Neural cell (in vitro differentiated cells): ENCODE results near the gene OR5AR1. TPM values are rescaled to one million over a fixed set of nuclear protein-coding genes. Genes with fewer than 3 reads are reported as not detected.

Source experiments
- H2AFZ ChIP-seq: fragments of 200-600, 300-800 bp; sonication (generic), shearing (Covaris generic); 2 replicates; pipeline ENCODE4 v1.6.0; 2014; ENCODE audit warnings: low read depth, mild to moderate bottlenecking, antibody characterized with exemption, low read length, moderate library complexity
- H3F3A ChIP-seq: fragments of 200-600 bp; shearing (Covaris generic); 2 replicates; pipeline ENCODE4 v1.6.1; 2016; ENCODE audit warnings: mild to moderate bottlenecking, moderate library complexity, mixed read lengths, antibody characterized with exemption, low read length; ENCODE audit not compliant: insufficient read depth, poor library complexity, severe bottlenecking
- H3K27ac ChIP-seq: fragments of 200-600, 300-800 bp; sonication (generic), shearing (Covaris generic); 2 replicates; pipeline ENCODE4 v1.5.1; 2014; ENCODE audit warnings: mild to moderate bottlenecking, low read length, moderate library complexity
- H3K27me3 ChIP-seq: fragments of 300-800, 200-600 bp; sonication (generic), shearing (Covaris generic); 2 replicates; pipeline ENCODE4 v1.6.0; 2014; ENCODE audit warnings: mild to moderate bottlenecking, low read depth, low read length, moderate library complexity; ENCODE audit not compliant: insufficient read depth
- H3K36me3 ChIP-seq: fragments of 300-800, 200-600 bp; sonication (generic), shearing (Covaris generic); 2 replicates; pipeline ENCODE4 v1.5.1; 2014; ENCODE audit warnings: mild to moderate bottlenecking, antibody characterized with exemption, low read length, moderate library complexity; ENCODE audit not compliant: insufficient read depth
- H3K4me2 ChIP-seq: fragments of 300-800, 200-600 bp; sonication (generic), shearing (Covaris generic); 2 replicates; pipeline ENCODE4 v1.6.0; 2014; ENCODE audit warnings: mild to moderate bottlenecking, low read length
- H3K4me3 ChIP-seq: fragments of 300-800, 200-600 bp; sonication (generic), shearing (Covaris generic); 2 replicates; pipeline ENCODE4 v1.5.1; 2014; ENCODE audit warnings: mild to moderate bottlenecking, low read length, moderate library complexity
- H3K79me2 ChIP-seq: fragments of 200-600 bp; shearing (Covaris generic); replicated peaks from 2 replicates; pipeline ENCODE4 v1.6.0; 2014; ENCODE audit warnings: mild to moderate bottlenecking, low read length, moderate library complexity; ENCODE audit not compliant: insufficient read depth
- H3K9ac ChIP-seq: fragments of 300-800, 200-600 bp; sonication (generic), shearing (Covaris generic); 2 replicates; pipeline ENCODE4 v1.6.1; 2016; ENCODE audit warnings: mild to moderate bottlenecking, low read length, mixed read lengths
- H3K9me2 ChIP-seq: fragments of 200-600 bp; shearing (Covaris generic); 2 replicates; pipeline ENCODE4 v1.6.1; 2016; ENCODE audit warnings: mild to moderate bottlenecking, low read length, mixed read lengths; ENCODE audit not compliant: insufficient read depth
- H3K9me3 ChIP-seq: fragments of 200-600, 300-800 bp; sonication (generic), shearing (Covaris generic); 2 replicates; pipeline ENCODE4 v1.6.1; 2016; ENCODE audit warnings: mild to moderate bottlenecking, mixed run types, low read length, moderate library complexity, mixed read lengths
- H4K20me1 ChIP-seq: fragments of 200-600 bp; shearing (Covaris generic); 2 replicates; pipeline ENCODE4 v1.6.1; 2016; ENCODE audit warnings: mild to moderate bottlenecking, mixed run types; ENCODE audit not compliant: insufficient read depth
- CTCF ChIP-seq: fragments of 450-650 bp; IDR thresholded peaks from 2 replicates; pipeline ENCODE4 v1.5.1; 2014; ENCODE audit warnings: antibody characterized with exemption, mild to moderate bottlenecking, moderate library complexity; ENCODE audit not compliant: poor library complexity, severe bottlenecking
- EP300 ChIP-seq: fragments of 450-650 bp; conservative IDR thresholded peaks from 2 replicates; pipeline ENCODE4 v1.6.1; 2014; ENCODE audit warnings: antibody characterized with exemption, mild to moderate bottlenecking, moderate library complexity; ENCODE audit not compliant: poor library complexity, severe bottlenecking
- EZH2 ChIP-seq: fragments of 200-600, 300-800 bp; shearing (Covaris generic), sonication (generic); IDR thresholded peaks from 2 replicates; pipeline ENCODE4 v1.6.1; 2014; ENCODE audit warnings: antibody characterized with exemption, low read length, borderline replicate concordance, mild to moderate bottlenecking; ENCODE audit not compliant: insufficient read depth, poor library complexity, severe bottlenecking
- MXI1 ChIP-seq: fragments of 450-650 bp; conservative IDR thresholded peaks from 2 replicates; pipeline ENCODE4 v1.6.1; 2014; ENCODE audit warnings: antibody characterized with exemption, mild to moderate bottlenecking; ENCODE audit not compliant: poor library complexity, severe bottlenecking
- POLR2AphosphoS5 ChIP-seq: IDR thresholded peaks from 2 replicates; pipeline ENCODE4 v1.6.1; 2012
- RAD21 ChIP-seq: fragments of 450-650 bp; conservative IDR thresholded peaks from 2 replicates; pipeline ENCODE4 v1.6.1; 2014; ENCODE audit warnings: antibody characterized with exemption, mild to moderate bottlenecking, moderate library complexity
- SMC3 ChIP-seq: fragments of 450-650 bp; conservative IDR thresholded peaks from 2 replicates; pipeline ENCODE4 v1.6.1; 2014; ENCODE audit warnings: antibody characterized with exemption, mild to moderate bottlenecking, moderate library complexity; ENCODE audit not compliant: poor library complexity
- TAF1 ChIP-seq: IDR thresholded peaks from 2 replicates; pipeline ENCODE4 v1.6.1; 2012; ENCODE audit warnings: low read depth
- polyA plus RNA-seq: library from polyadenylated mRNA; depleted of rRNA; stranded (reverse); fragments of >200 nt; gene quantifications from 2 replicates; pipeline ENCODE4 v1.2.3, GENCODE V29; 2014
- TF ChIP-seq, protein P1 (sequence below): IDR thresholded peaks from 2 replicates; pipeline ENCODE4 v1.6.1; 2012; ENCODE audit warnings: borderline replicate concordance

The OR5AR1 gene
- polyA plus RNA-seq, 1 donor from 2014 or later, result not detected

GRCh38 chr11:56636861-56637260 lies 26.6 kb upstream of the OR5AR1 start:
- TF ChIP-seq CTCF (no peak), SMC3 (no peak), EZH2 (no peak), POLR2AphosphoS5 (no peak), MXI1 (no peak), EP300 (no peak), RAD21 (no peak), TAF1 (no peak)
- TF ChIP-seq, protein P1, sequence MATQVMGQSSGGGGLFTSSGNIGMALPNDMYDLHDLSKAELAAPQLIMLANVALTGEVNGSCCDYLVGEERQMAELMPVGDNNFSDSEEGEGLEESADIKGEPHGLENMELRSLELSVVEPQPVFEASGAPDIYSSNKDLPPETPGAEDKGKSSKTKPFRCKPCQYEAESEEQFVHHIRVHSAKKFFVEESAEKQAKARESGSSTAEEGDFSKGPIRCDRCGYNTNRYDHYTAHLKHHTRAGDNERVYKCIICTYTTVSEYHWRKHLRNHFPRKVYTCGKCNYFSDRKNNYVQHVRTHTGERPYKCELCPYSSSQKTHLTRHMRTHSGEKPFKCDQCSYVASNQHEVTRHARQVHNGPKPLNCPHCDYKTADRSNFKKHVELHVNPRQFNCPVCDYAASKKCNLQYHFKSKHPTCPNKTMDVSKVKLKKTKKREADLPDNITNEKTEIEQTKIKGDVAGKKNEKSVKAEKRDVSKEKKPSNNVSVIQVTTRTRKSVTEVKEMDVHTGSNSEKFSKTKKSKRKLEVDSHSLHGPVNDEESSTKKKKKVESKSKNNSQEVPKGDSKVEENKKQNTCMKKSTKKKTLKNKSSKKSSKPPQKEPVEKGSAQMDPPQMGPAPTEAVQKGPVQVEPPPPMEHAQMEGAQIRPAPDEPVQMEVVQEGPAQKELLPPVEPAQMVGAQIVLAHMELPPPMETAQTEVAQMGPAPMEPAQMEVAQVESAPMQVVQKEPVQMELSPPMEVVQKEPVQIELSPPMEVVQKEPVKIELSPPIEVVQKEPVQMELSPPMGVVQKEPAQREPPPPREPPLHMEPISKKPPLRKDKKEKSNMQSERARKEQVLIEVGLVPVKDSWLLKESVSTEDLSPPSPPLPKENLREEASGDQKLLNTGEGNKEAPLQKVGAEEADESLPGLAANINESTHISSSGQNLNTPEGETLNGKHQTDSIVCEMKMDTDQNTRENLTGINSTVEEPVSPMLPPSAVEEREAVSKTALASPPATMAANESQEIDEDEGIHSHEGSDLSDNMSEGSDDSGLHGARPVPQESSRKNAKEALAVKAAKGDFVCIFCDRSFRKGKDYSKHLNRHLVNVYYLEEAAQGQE, result no peak
- Histone ChIP-seq H2AFZ (no peak overlapping the region), H3K79me2 (no peaks in the 10 kb centered on the region), H3K4me2 (no peak overlapping the region), H3K4me3 (no peak overlapping the region), H3K9me3 (no peaks in the 10 kb centered on the region), H3K9ac (no peak overlapping the region), H3K9me2 (no peaks in the 10 kb centered on the region), H3F3A (no peaks in the 10 kb centered on the region), H3K27me3 (no peaks in the 10 kb centered on the region), H3K36me3 (no peaks in the 10 kb centered on the region), H3K27ac (no peak overlapping the region), H4K20me1 (no peaks in the 10 kb centered on the region)

DNA sequence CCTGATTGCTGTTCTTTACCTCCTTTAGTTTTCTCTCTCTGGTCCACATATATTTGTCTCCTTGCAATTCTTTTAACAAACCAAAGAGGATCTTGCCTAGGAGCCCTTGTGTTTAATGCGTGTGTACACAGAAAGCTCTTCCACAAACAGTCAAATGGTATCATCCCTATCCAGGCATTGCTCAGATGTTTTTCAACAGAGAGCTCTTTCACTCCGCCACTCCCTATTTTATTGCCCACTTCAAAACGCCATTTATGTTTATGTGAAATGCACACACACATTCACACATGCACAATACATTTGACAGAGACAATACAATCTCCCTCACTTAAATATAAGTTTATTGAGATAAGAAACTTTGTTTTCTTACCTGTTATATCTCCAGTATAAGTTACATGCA lies 26.0 kb upstream of the OR5AR1 start:
- Histone ChIP-seq H3K4me2 (no peak overlapping the region), H3K36me3 (no peaks in the 10 kb centered on the region), H3K79me2 (no peaks in the 10 kb centered on the region), H3K9me3 (no peaks in the 10 kb centered on the region), H2AFZ (no peak overlapping the region), H3K27me3 (no peaks in the 10 kb centered on the region), H3F3A (no peaks in the 10 kb centered on the region), H4K20me1 (no peaks in the 10 kb centered on the region), H3K27ac (no peak overlapping the region), H3K9me2 (no peaks in the 10 kb centered on the region), H3K4me3 (no peak overlapping the region), H3K9ac (no peak overlapping the region)
- TF ChIP-seq TAF1 (no peak), SMC3 (no peak), EZH2 (no peak), EP300 (no peak), MXI1 (no peak), CTCF (no peak), POLR2AphosphoS5 (no peak), RAD21 (no peak)
- TF ChIP-seq, protein P1, result no peak
